HCT116 (cell line): Measurements from ENCODE around the gene BCAR3.

Source experiments
- CTCF ChIP-seq, 3 experiments: fragments of 200-600 bp in 1 of 3; sonication (generic) in 1 of 3; IDR thresholded peaks in 2 of 3; conservative IDR thresholded peaks in 1 of 3; 2 replicates each; pipeline ENCODE4 v1.5.1; 2012 to 2017; ENCODE audit warnings: low read depth in 2 of 3, low read length in 2 of 3, antibody characterized with exemption in 1 of 3, borderline replicate concordance in 1 of 3, control low read depth in 1 of 3, mild to moderate bottlenecking in 1 of 3, mixed read lengths in 1 of 3, mixed run types in 1 of 3, moderate library complexity in 1 of 3; ENCODE audit not compliant: insufficient read depth in 1 of 3
- EZH2 ChIP-seq: fragments of 200-600 bp; sonication (generic); IDR thresholded peaks from 2 replicates; pipeline ENCODE4 v1.6.1; 2017; ENCODE audit warnings: antibody characterized with exemption, mixed run types

DNA sequence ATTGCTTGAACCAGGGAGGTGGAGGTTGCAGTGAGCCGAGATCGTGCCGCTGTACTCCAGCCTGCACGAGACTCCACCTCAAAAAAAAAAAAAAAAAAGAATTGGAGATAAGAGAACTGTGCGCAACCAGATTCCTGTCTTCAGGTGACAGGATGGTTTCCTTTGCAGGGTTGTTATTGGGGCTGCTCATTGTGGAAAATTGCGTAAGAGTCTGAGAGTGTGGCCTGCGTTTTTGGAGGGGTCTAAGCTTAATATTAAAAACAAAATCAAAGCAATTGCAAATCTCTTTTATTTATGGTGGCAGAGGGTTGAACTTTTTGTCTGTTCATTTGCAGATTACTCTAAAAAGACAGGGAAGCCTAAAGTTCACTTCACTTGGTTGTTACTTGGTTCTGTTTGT is 36.0 kb upstream of the BCAR3 start:
- TF ChIP-seq CTCF (IDR thresholded peaks at IDR 0.05 in 2 of 3, conservative IDR thresholded peaks at IDR 0.05 in 1 of 3; ENCODE audit: borderline replicate concordance in 1 of 3, insufficient read depth in 1 of 3, low read depth in 2 of 3, low read length in 2 of 3) = no peak
- no peak for TF ChIP-seq EZH2
